Keratinocyte (primary cell): ENCODE results near the gene ADAM19. TPM values are rescaled to one million over a fixed set of nuclear protein-coding genes. Genes with fewer than 3 reads are reported as not detected.

Experiments
- DNase-seq: peaks from one replicate; pipeline ENCODE4 v3.0.0-alpha.2; 2011; ENCODE audit warnings: low read depth, missing footprints, low spot score
- FAIRE-seq: peaks from 2 replicates; lab custom pipeline; 2011; peaks lifted over from hg19 to GRCh38; lab: Jason Lieb, UNC
- H2AFZ ChIP-seq: 2 replicates; pipeline ENCODE4 v1.6.0; 2012; ENCODE audit warnings: low read length, control low read depth, inconsistent platforms; ENCODE audit not compliant: control insufficient read depth
- H3K27ac ChIP-seq: 2 replicates; pipeline ENCODE4 v1.5.1; 2011; ENCODE audit warnings: low read length; ENCODE audit not compliant: control insufficient read depth, insufficient read depth
- H3K27me3 ChIP-seq: 3 replicates; pipeline ENCODE4 v1.6.0; 2011; ENCODE audit warnings: low read length; ENCODE audit not compliant: control insufficient read depth, insufficient read depth; ENCODE audit errors: extremely low read depth
- H3K36me3 ChIP-seq, 2 experiments: 2 replicates in 1 of 2; 3 replicates in 1 of 2; pipeline ENCODE4 v1.5.1; 2011; ENCODE audit warnings: low read length in 2 of 2, mild to moderate bottlenecking in 1 of 2; ENCODE audit not compliant: control insufficient read depth in 2 of 2, insufficient read depth in 2 of 2; ENCODE audit errors: extremely low read depth in 1 of 2
- H3K4me1 ChIP-seq: 3 replicates; pipeline ENCODE4 v1.5.1; 2011; ENCODE audit warnings: low read length; ENCODE audit not compliant: control insufficient read depth, insufficient read depth; ENCODE audit errors: extremely low read depth
- H3K4me2 ChIP-seq: 3 replicates; pipeline ENCODE4 v1.6.0; 2011; ENCODE audit warnings: low read depth, low read length; ENCODE audit not compliant: control insufficient read depth, insufficient read depth; ENCODE audit errors: extremely low read depth
- H3K4me3 ChIP-seq, 3 experiments: fragments of 200-600 bp in 1 of 3; sonication (generic) in 1 of 3; 2 replicates in 2 of 3; 3 replicates in 1 of 3; pipeline ENCODE4 v1.5.1; 2011 to 2016; ENCODE audit warnings: low read length in 3 of 3, mild to moderate bottlenecking in 3 of 3, control low read depth in 2 of 3, inconsistent platforms in 1 of 3, low read depth in 1 of 3, mixed read lengths in 1 of 3, mixed run types in 1 of 3, moderate library complexity in 1 of 3; ENCODE audit not compliant: control insufficient read depth in 2 of 3, insufficient read depth in 2 of 3; ENCODE audit errors: extremely low read depth in 1 of 3
- H3K79me2 ChIP-seq: 2 replicates; pipeline ENCODE4 v1.6.0; 2012; ENCODE audit warnings: low read length; ENCODE audit not compliant: control insufficient read depth, insufficient read depth
- H3K9ac ChIP-seq: 3 replicates; pipeline ENCODE4 v1.6.0; 2011; ENCODE audit warnings: low read length; ENCODE audit not compliant: control insufficient read depth, insufficient read depth; ENCODE audit errors: extremely low read depth
- H3K9me1 ChIP-seq: 3 replicates; pipeline ENCODE4 v1.6.0; 2011; ENCODE audit warnings: low read length; ENCODE audit not compliant: control insufficient read depth, insufficient read depth; ENCODE audit errors: extremely low read depth
- H3K9me3 ChIP-seq: 2 replicates; pipeline ENCODE4 v1.5.1; 2012; ENCODE audit warnings: low read depth, low read length; ENCODE audit not compliant: control insufficient read depth
- H4K20me1 ChIP-seq: 3 replicates; pipeline ENCODE4 v1.6.0; 2011; ENCODE audit warnings: low read length; ENCODE audit not compliant: control insufficient read depth, insufficient read depth; ENCODE audit errors: extremely low read depth
- CTCF ChIP-seq, 3 experiments: IDR thresholded peaks in 1 of 3; conservative IDR thresholded peaks in 1 of 3; optimal IDR thresholded peaks in 1 of 3; 2 replicates in 2 of 3; 3 replicates in 1 of 3; pipeline versions ENCODE3 to v1.5.1; 2011; ENCODE audit warnings: low read length in 3 of 3, mild to moderate bottlenecking in 3 of 3, moderate library complexity in 2 of 3, control low read depth in 1 of 3, inconsistent platforms in 1 of 3; ENCODE audit not compliant: insufficient read depth in 2 of 3; ENCODE audit errors: extremely low read depth in 1 of 3
- EZH2 ChIP-seq: IDR thresholded peaks from one replicate; pipeline ENCODE4 v1.6.1; 2012; ENCODE audit warnings: inconsistent platforms, mild to moderate bottlenecking, low read length, moderate library complexity
- dilution Hi-C: fragments of 300-500 bp; cut with MboI; formaldehyde crosslinking; loops from one replicate; pipeline ENCODE4 v1.7.0; 2020; ENCODE audit warnings: low sequenced_read_pairs; ENCODE audit not compliant: extremely low pct_ligation_motif_present
- polyA plus RNA-seq, 5 experiments: library from polyadenylated mRNA; depleted of rRNA in 3 of 5; stranded (reverse) in 3 of 5; stranded (forward) in 1 of 5; unstranded in 1 of 5; fragments of >200 nt; gene quantifications; 1 replicate in 1 of 5; 2 replicates in 3 of 5; 3 replicates in 1 of 5; pipeline versions ENCODE4 v1.2.1 to v1.2.3, GENCODE V29; 2011 to 2012; ENCODE audit warnings: missing spikeins in 2 of 5, low read depth in 1 of 5, low replicate concordance in 1 of 5

The ADAM19 gene
- polyA plus RNA-seq, 1 donor (not counting 4 experiments of a cell fraction or from before 2014, with no cell fraction given) = 22.7 TPM

GRCh38 chr5:157446412-157446935 lies 129.1 kb downstream of the ADAM19 start:
- no peaks in the 10 kb centered on the region for H3K36me3 ChIP-seq

GRCh38 chr5:157445745-157446411 lies 129.7 kb downstream of the ADAM19 start:
- H3K9ac ChIP-seq = no peak overlapping the region
- H3K9me1 ChIP-seq = no peaks in the 10 kb centered on the region
- peak overlapping the region; percentile 28 for H3K27ac ChIP-seq
- H3K27me3 ChIP-seq = no peaks in the 10 kb centered on the region
- H3K79me2 ChIP-seq = no peaks in the 10 kb centered on the region
- H2AFZ ChIP-seq = peak overlapping the region; percentile 23
- H3K9me3 ChIP-seq = no peaks in the 10 kb centered on the region
- H3K36me3 ChIP-seq = no peaks in the 10 kb centered on the region
- no peaks in the 10 kb centered on the region for H4K20me1 ChIP-seq
- no peak for FAIRE-seq
- no peak for TF ChIP-seq CTCF (optimal IDR thresholded peaks at IDR 0.05 in 1 of 3, IDR thresholded peaks at IDR 0.05 in 1 of 3, conservative IDR thresholded peaks at IDR 0.05 in 1 of 3; ENCODE audit: extremely low read depth in 1 of 3, insufficient read depth in 2 of 3, low read length in 3 of 3)
- TF ChIP-seq EZH2 = no peak
- H3K4me2 ChIP-seq = peak overlapping the region; percentile 70
- DNase-seq = no peak
- peak overlapping the region in 2 of 3 experiments; percentile 17 to 40 for H3K4me3 ChIP-seq
- dilution Hi-C loops = no loop called here
- peaks cover 21% of the 10 kb centered on the region for H3K4me1 ChIP-seq

More at GRCh38 chr5:157446412-157446935, 129.1 kb downstream of the ADAM19 start:
- Histone ChIP-seq H3K4me1 (peaks cover 21% of the 10 kb centered on the region), H3K4me3 (peak overlapping the region in 2 of 3 experiments; percentile 17 to 40), H3K27me3 (no peaks in the 10 kb centered on the region), H3K79me2 (no peaks in the 10 kb centered on the region), H3K9me1 (no peaks in the 10 kb centered on the region), H3K27ac (peak overlapping the region; percentile 28), H3K4me2 (peak overlapping the region; percentile 70), H4K20me1 (no peaks in the 10 kb centered on the region), H2AFZ (peak overlapping the region; percentile 23), H3K9me3 (no peaks in the 10 kb centered on the region), H3K9ac (no peak overlapping the region)
- no peak for DNase-seq
- dilution Hi-C loops = no loop called here
- FAIRE-seq = peak; percentile 63
- TF ChIP-seq EZH2 (no peak), CTCF (optimal IDR thresholded peaks at IDR 0.05 in 1 of 3, IDR thresholded peaks at IDR 0.05 in 1 of 3, conservative IDR thresholded peaks at IDR 0.05 in 1 of 3; ENCODE audit: extremely low read depth in 1 of 3, insufficient read depth in 2 of 3, low read length in 3 of 3) (no peak)
